ENCODE data around the gene CLCA2. TPM values are rescaled to one million over a fixed set of nuclear protein-coding genes. Genes with fewer than 3 reads are reported as not detected.

The CLCA2 gene
- total and polyA plus RNA-seq, 4 donors = not detected

DNA sequence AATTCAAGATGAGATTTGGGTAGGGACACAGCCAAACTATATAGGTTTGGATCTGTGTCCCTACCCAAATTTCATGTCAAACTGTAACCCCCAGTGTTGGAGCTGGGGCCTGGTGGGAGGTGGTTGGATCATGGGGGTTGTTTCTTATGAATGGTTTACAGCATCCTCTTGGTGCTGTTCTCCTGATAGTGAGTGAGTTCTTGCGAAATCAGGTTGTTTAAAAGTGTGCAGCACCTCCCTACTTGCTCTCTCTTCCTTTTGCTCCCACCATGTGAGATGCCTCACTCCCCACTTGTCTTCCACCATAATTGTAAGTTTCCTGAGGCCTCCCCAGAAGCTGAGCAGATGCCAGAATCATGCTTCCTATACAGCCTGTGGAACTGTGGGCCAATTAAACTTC is 45.2 kb upstream of the CLCA2 start:
- WGBS = 100% methylated on average over 1 of the region's 1 CpG
- TF ChIP-seq HNF4G (IDR thresholded peaks at IDR 0.05) = no peak
- no peak for TF ChIP-seq FOXA1 (IDR thresholded peaks at IDR 0.05)
- no peak for TF ChIP-seq RXRA (IDR thresholded peaks at IDR 0.05)
- TF ChIP-seq HNF4A (conservative IDR thresholded peaks at IDR 0.05) = no peak
- TF ChIP-seq CTCF (IDR thresholded peaks at IDR 0.05; ENCODE audit: low read depth, low read length, missing input control) = no peak
- TF ChIP-seq, protein P1, sequence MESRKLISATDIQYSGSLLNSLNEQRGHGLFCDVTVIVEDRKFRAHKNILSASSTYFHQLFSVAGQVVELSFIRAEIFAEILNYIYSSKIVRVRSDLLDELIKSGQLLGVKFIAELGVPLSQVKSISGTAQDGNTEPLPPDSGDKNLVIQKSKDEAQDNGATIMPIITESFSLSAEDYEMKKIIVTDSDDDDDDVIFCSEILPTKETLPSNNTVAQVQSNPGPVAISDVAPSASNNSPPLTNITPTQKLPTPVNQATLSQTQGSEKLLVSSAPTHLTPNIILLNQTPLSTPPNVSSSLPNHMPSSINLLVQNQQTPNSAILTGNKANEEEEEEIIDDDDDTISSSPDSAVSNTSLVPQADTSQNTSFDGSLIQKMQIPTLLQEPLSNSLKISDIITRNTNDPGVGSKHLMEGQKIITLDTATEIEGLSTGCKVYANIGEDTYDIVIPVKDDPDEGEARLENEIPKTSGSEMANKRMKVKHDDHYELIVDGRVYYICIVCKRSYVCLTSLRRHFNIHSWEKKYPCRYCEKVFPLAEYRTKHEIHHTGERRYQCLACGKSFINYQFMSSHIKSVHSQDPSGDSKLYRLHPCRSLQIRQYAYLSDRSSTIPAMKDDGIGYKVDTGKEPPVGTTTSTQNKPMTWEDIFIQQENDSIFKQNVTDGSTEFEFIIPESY (IDR thresholded peaks at IDR 0.05) = no peak
- no peak for TF ChIP-seq NR2F2 (IDR thresholded peaks at IDR 0.05)
- TF ChIP-seq SP1 (IDR thresholded peaks at IDR 0.05) = no peak
- TF ChIP-seq YY1 (IDR thresholded peaks at IDR 0.05) = no peak
- TF ChIP-seq TAF1 (conservative IDR thresholded peaks at IDR 0.05) = no peak
- no peak for TF ChIP-seq GABPA (IDR thresholded peaks at IDR 0.05 in 1 of 2, conservative IDR thresholded peaks at IDR 0.05 in 1 of 2)
- TF ChIP-seq FOXA2 (IDR thresholded peaks at IDR 0.05) = no peak

DNA sequence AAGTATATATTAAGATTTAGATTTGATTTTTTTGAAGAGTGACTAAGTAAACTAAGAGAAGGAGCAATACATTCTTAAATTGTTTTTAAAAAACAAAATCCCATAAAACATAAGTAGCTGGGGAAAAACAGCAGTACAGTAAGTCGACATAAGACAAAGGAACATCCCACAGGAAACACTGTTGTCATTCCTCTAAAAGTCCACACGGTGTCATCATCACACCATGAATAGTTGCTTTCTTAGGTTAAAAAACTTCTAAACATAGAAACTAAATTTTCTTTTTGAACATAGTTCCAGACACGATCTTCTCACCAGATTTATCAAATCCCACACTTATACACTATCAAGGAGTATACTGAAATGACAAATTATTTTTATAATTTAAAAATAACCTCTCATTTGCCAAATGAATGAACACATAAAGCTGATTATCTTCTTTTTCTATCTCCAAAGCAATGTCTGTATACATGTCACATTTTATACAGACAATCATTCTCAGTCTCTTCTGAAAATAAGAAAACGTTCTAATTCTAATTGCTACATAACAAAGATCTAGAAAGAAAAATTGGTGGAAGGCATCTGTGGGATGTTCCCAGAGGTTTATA is 43.6 kb upstream of the CLCA2 start:
- Histone ChIP-seq H3K9me3 (ENCODE audit: control insufficient read depth in 4 of 4, low read length in 3 of 4) (no peaks in the 10 kb centered on the region), H3K27ac (ENCODE audit: low read depth in 1 of 2, low read length in 2 of 2) (peak overlapping the region in 1 of 2 donors; percentile 15), H3K9ac (ENCODE audit: low read depth in 1 of 2, low read length in 2 of 2) (peak overlapping the region in 1 of 2 donors; percentile 60), H3K36me3 (ENCODE audit: control insufficient read depth in 4 of 4, insufficient read depth in 3 of 4, low read depth in 1 of 4, low read length in 3 of 4) (peaks cover 0 to 2% (median 0%) of the 10 kb centered on the region in 4 donors), H3K4me3 (ENCODE audit: low read depth in 1 of 3, low read length in 3 of 3) (no peak overlapping the region), H3K4me1 (ENCODE audit: control insufficient read depth in 4 of 4, insufficient read depth in 4 of 4, low read length in 3 of 4) (peaks cover 0 to 8% (median 3%) of the 10 kb centered on the region in 4 donors), H3K27me3 (ENCODE audit: control insufficient read depth in 4 of 4, insufficient read depth in 4 of 4, low read length in 3 of 4) (no peaks in the 10 kb centered on the region)
- DNase-seq (ENCODE audit: low spot score) = no peak
- 3% methylated on average over 4 of the region's 4 CpGs for WGBS
- TF ChIP-seq CTCF (IDR thresholded peaks at IDR 0.05; ENCODE audit: low read depth, low read length, missing input control) = peak; percentile 86
- no peak for TF ChIP-seq NR2F2 (IDR thresholded peaks at IDR 0.05)
- TF ChIP-seq TAF1 (conservative IDR thresholded peaks at IDR 0.05) = no peak
- peak; percentile 94 to 95 for TF ChIP-seq RAD21 (IDR thresholded peaks at IDR 0.05)

More for the DNA sequence above, 45.2 kb upstream of the CLCA2 start:
- no peak overlapping the region for H3K9ac ChIP-seq (ENCODE audit: low read depth in 1 of 2, low read length in 2 of 2)
- H3K27me3 ChIP-seq (ENCODE audit: control insufficient read depth in 4 of 4, insufficient read depth in 4 of 4, low read length in 3 of 4) = no peaks in the 10 kb centered on the region
- no peak for DNase-seq (ENCODE audit: low spot score)
- H3K27ac ChIP-seq (ENCODE audit: low read depth in 1 of 2, low read length in 2 of 2) = no peak overlapping the region
- peaks cover 0 to 2% (median under 1%) of the 10 kb centered on the region in 4 donors for H3K36me3 ChIP-seq (ENCODE audit: control insufficient read depth in 4 of 4, insufficient read depth in 3 of 4, low read depth in 1 of 4, low read length in 3 of 4)
- no peaks in the 10 kb centered on the region for H3K9me3 ChIP-seq (ENCODE audit: control insufficient read depth in 4 of 4, low read length in 3 of 4)
- H3K4me1 ChIP-seq (ENCODE audit: control insufficient read depth in 4 of 4, insufficient read depth in 4 of 4, low read length in 3 of 4) = peaks cover 0 to 7% (median 2%) of the 10 kb centered on the region in 4 donors
- no peak overlapping the region for H3K4me3 ChIP-seq (ENCODE audit: low read depth in 1 of 3, low read length in 3 of 3)

Data from liver (tissue), 9 donors.